Nucleus accumbens (tissue), 56 donors: ENCODE results near the gene MAD2L1.
"Not testable (repeated sequence)": the region's sequence is repeated elsewhere in the genome, so short reads cannot be mapped to it uniquely, and the experiment has no call there.

Experiments
- DNase-seq, 56 donors: peaks; one replicate each; lab custom pipeline; 2025; lab: John Stamatoyannopoulos, UW

MAD2L1 gene

GRCh38 chr4:120066517-120067340 is at the start of gene MAD2L1:
Gene MAD2L1 (minus strand): TSS chr4:120066848. CDS start chr4:120066734, 114 bp downstream.
- DNase-seq = peak; percentile 88 to 100 (median 97)

DNA sequence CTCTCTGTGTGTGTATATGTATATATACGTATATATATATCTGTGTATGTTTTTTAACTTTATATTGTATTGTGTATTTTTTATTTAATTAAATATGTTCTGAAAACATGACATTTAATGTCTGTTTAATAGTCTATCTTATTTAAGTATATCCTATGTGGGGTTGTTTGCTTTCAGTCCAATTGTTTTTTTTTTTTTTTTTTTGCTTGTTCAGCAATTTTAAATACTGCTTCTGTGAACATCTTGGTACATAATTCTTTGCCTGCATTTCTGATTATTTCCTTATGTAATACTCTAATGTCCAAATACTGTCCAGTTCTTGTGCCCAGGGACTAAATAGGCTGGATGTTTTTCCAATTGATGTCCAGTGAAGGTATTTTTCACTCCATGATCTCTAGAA is 45.1 kb upstream of the MAD2L1 start:
- DNase-seq = no peak

DNA sequence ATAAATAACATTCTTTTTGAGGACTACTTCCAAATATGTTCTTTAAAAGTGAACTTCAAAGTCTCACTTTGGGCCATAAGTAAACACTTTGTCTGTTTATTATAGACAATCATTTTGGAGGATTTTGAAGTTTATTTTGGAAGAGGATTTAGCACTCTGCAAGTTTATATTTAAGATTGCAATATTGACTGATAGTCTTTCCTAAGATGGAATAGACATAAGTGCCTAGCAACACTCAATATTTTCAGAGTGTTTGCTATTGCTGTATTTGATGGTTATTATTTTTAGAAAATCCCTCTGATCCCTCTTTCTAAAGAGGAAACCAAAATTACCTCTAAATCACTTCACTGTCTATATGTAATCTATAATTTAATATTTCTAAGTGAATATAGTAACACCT is 42.8 kb upstream of the MAD2L1 start:
- DNase-seq = no peak

DNA sequence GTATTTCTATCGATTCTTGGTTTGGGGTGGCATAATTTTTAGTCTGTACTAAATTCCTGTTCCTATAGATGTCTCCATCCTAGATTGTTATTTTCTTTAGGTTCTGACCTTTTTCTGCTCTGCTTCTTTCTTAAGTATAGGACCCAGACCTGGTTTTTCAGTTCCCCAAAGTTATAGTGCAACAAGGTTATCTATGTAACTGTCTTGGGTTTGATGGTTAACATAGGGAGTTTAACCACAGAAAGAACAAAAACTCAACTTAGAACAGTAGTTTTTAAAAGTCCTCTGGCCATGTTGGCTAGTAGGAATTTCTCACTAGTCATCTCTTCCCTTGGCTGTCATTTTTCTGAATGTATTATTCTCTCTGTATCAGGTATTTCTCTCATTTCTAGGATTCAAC is 38.8 kb upstream of the MAD2L1 start:
- no peak for DNase-seq

GRCh38 chr4:120096508-120097297 is 30.1 kb upstream of the MAD2L1 start:
- no peak for DNase-seq

GRCh38 chr4:120088507-120088906 is 21.9 kb upstream of the MAD2L1 start:
- no peak for DNase-seq

DNA sequence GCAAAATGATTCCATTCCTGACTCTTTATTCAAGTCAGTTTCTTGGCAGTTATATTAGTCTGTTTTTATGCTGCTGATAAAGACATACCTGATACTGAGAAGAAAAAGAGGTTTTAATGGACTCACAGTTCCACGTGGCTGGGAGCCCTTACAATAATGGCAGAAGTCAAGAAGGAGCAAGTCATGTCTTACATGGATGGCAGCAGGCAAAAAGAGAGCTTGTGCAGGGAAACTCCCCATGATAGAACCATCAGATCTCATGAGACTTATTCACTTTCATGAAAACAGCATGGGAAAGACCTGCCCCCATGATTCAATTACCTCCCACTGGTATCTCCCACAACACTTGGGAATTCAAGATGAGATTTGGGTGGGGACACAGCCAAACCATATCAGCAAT is 21.4 kb upstream of the MAD2L1 start:
- not testable (repeated sequence) for DNase-seq

DNA sequence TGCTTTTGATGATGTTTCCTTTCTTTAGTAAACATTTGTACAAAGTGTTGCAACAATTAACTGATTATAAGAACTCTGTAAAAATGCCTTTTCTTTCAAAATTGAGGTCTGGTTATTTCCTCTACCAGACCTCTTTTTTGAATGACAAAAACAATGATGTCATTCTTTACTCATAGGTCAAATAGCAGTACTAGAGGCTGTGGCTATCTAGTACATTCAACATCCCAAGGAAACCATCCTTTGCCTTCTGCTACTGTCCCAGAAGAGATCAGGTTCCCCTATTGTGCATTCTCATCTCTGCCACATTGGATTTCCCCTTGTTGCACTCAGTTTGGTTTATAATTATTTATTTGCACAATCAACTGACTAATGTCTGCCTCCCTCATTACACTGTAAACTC is 19.1 kb upstream of the MAD2L1 start:
- no peak for DNase-seq

DNA sequence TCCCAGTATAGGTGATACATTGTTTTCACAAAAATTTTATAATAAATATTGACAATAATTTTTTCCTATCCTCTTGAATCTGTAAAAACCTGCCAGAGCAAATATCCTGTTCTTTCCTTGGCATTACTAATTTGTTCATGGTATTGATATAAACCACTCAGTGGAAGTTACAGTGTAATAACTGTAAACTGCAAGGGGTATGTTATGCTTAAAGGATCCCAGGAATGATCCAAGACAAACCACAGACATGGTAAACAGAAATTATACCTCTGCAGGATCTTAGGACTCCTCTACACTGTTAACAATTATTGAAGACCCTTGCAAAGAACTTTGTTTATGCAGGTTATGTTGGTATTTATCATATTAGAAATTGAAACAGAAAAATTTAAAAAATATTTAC is 17.7 kb upstream of the MAD2L1 start:
- no peak for DNase-seq

DNA sequence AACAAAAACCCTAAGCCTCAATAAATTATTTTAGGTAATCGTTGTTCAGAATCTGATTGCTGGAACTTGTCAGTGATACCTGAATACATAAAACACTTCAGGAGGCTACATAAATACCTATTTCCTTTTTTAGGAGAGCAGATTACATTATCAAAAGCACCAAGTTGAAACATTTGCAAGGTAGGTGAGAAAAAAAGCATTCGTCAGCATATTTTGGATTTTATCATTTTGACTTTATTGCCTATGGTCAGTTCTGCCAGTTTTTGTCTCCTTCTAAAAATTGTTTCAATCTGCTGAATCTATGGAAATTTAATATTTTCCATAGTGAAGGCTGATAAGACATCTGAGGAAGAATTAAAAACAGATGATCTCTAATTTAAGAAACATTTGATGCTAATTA is 16.5 kb upstream of the MAD2L1 start:
- DNase-seq = no peak

GRCh38 chr4:120082251-120082650 is 15.6 kb upstream of the MAD2L1 start:
- no peak for DNase-seq

DNA sequence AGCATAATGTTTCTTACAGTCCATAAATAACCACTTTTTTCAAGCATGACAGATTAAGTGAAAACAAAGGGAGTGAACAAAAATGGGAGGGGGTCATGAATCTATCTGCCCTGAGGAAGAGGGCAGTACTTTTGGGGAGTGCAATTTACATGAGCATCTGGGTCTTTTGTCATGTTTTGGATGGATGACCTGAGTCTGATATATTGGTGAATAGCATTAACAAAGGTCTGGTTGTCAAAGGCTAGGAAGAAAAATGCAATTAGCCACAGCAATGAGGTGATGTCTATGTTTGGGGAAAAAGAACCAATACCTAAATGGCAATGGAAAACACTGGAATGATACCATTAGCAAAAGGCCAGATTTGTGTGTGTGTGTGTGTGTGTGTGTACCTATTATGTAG is 15.1 kb upstream of the MAD2L1 start:
- no peak for DNase-seq

GRCh38 chr4:120080533-120080932 is 13.9 kb upstream of the MAD2L1 start:
- DNase-seq = no peak

- no peak for DNase-seq
These were observed 13.3 kb upstream of the MAD2L1 start for GRCh38 chr4:120079839-120080520.

DNA sequence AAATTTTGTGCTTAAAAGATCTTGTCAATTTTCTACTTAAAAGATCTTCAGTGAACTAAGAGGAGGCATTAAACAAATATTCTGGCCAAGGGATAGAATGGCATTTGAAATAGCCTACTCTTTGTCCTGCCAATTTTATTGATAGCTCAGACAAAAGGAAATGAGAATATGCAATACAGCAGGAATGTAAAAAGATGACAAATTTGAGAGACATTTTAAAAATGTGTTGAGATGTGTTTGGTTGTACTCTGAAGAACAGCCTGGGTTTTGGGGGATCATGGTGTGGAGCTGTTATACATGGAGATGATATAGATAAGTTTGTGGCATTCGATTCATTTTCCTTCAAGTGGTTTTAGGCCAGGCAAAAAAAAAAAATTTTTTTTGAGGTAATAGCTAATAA is 11.6 kb upstream of the MAD2L1 start:
- no peak for DNase-seq

- peak in 17 of 56 donors; percentile 0 to 52 (median 2) for DNase-seq
These were observed 4.6 kb upstream of the MAD2L1 start for GRCh38 chr4:120071192-120071795.

DNA sequence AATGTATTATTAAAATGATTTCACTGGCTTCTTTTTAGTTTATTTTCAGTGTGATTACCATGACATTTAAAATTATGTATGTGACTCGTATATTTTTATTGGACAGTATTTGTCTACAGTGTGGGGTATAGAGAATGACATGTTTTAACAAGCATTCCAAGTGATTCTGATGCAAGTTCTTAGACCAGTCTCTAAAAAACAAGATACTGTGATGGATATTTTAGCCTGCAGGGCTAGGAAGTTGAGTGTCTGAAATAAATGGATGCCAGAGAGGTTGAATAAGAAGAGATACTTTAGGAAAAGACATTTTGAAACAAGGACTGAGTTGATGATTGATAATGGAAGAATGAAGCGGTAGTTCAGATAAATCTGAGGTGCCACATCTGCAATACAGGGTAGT is 3.5 kb upstream of the MAD2L1 start:
- DNase-seq = no peak

- peak in 1 of 56 donors; percentile 54 for DNase-seq
These were observed 603 bp downstream of the MAD2L1 start for GRCh38 chr4:120065974-120066516.

- no peak for DNase-seq
These were observed 1.8 kb downstream of the MAD2L1 start for GRCh38 chr4:120064887-120065286.

- DNase-seq = not testable (repeated sequence)
These were observed 2.9 kb downstream of the MAD2L1 start for GRCh38 chr4:120063711-120064110.
